Osteocyte (in vitro differentiated cells): ENCODE measurements around the gene FEV. TPM values are rescaled to one million over a fixed set of nuclear protein-coding genes. Genes with fewer than 3 reads are reported as not detected.
"Not testable (repeated sequence)": the region's sequence is repeated elsewhere in the genome, so short reads cannot be mapped to it uniquely, and the experiment has no call there.

Source experiments
- DNase-seq: peaks from one replicate; pipeline ENCODE4 v3.0.0; 2021; ENCODE audit warnings: mixed read lengths; ENCODE audit not compliant: unreplicated experiment; ENCODE audit errors: extremely low spot score
- H3K27ac Mint-ChIP-seq: one replicate; pipeline ENCODE4 v1.8.0; 2021; ENCODE audit warnings: mild to moderate bottlenecking, mixed read lengths; ENCODE audit not compliant: unreplicated experiment
- H3K27me3 Mint-ChIP-seq: one replicate; pipeline ENCODE4 v1.8.0; 2021; ENCODE audit warnings: mixed read lengths; ENCODE audit not compliant: unreplicated experiment
- H3K36me3 Mint-ChIP-seq: one replicate; pipeline ENCODE4 v1.8.0; 2021; ENCODE audit warnings: mixed read lengths; ENCODE audit not compliant: unreplicated experiment
- H3K4me1 Mint-ChIP-seq: one replicate; pipeline ENCODE4 v1.8.0; 2021; ENCODE audit warnings: mixed read lengths; ENCODE audit not compliant: unreplicated experiment
- H3K4me3 Mint-ChIP-seq: one replicate; pipeline ENCODE4 v1.8.0; 2021; ENCODE audit warnings: mild to moderate bottlenecking, moderate library complexity, mixed read lengths; ENCODE audit not compliant: unreplicated experiment
- H3K9me3 Mint-ChIP-seq: one replicate; pipeline ENCODE4 v1.8.0; 2021; ENCODE audit warnings: mixed read lengths; ENCODE audit not compliant: unreplicated experiment
- CTCF ChIP-seq: fragments of 200-600 bp; sonication (generic); IDR thresholded peaks from 2 replicates; pipeline ENCODE4 v1.5.0; 2021; ENCODE audit warnings: antibody characterized with exemption, mild to moderate bottlenecking, moderate library complexity
- microRNA-seq: library from miRNA; unstranded; fragments of <30 nt; microRNA quantifications from one replicate; pipeline ENCODE4 v1.1.0, GENCODE V29; 2020; ENCODE audit not compliant: unreplicated experiment
- total RNA-seq: library from RNA; stranded (reverse); gene quantifications from 2 replicates; pipeline ENCODE4 v1.2.1, GENCODE V29; 2021

Gene FEV
- total RNA-seq, 1 donor from 2014 or later, result not detected

GRCh38 chr2:218953366-218953954 is 31.5 kb downstream of the FEV start:
- TF ChIP-seq CTCF, result no peak
- Mint-ChIP-seq H3K4me3 (no peak overlapping the region), H3K27me3 (peaks cover 66% of the 10 kb centered on the region), H3K36me3 (no peaks in the 10 kb centered on the region), H3K9me3 (no peaks in the 10 kb centered on the region), H3K4me1 (no peaks in the 10 kb centered on the region), H3K27ac (no peak overlapping the region)
- DNase-seq, result peak; percentile 75

GRCh38 chr2:218952160-218952559 is 32.8 kb downstream of the FEV start:
- H3K27ac Mint-ChIP-seq, result no peak overlapping the region
- DNase-seq, result no peak
- no peak for TF ChIP-seq CTCF
- H3K4me3 Mint-ChIP-seq, result no peak overlapping the region
- no peaks in the 10 kb centered on the region for H3K36me3 Mint-ChIP-seq
- H3K27me3 Mint-ChIP-seq, result peaks cover 55% of the 10 kb centered on the region
- no peaks in the 10 kb centered on the region for H3K4me1 Mint-ChIP-seq
- no peaks in the 10 kb centered on the region for H3K9me3 Mint-ChIP-seq

- no peaks in the 10 kb centered on the region for H3K4me1 Mint-ChIP-seq
- peaks cover 55% of the 10 kb centered on the region for H3K27me3 Mint-ChIP-seq
- H3K4me3 Mint-ChIP-seq, result no peak overlapping the region
- no peak for DNase-seq
- no peak overlapping the region for H3K27ac Mint-ChIP-seq
- H3K9me3 Mint-ChIP-seq, result no peaks in the 10 kb centered on the region
- no peaks in the 10 kb centered on the region for H3K36me3 Mint-ChIP-seq
- no peak for TF ChIP-seq CTCF
These were observed 38.4 kb downstream of the FEV start for GRCh38 chr2:218946621-218947020.

GRCh38 chr2:218944759-218945404 is 40.1 kb downstream of the FEV start:
- DNase-seq, result no peak

GRCh38 chr2:218931751-218932150 is 53.2 kb downstream of the FEV start:
- H3K27me3 Mint-ChIP-seq, result peaks cover 56% of the 10 kb centered on the region
- H3K9me3 Mint-ChIP-seq, H3K36me3 Mint-ChIP-seq, H3K4me1 Mint-ChIP-seq, H3K27ac Mint-ChIP-seq, H3K4me3 Mint-ChIP-seq: not testable (repeated sequence)
- peak; percentile 71 for DNase-seq

More at GRCh38 chr2:218944759-218945404, 40.1 kb downstream of the FEV start:
- no peaks in the 10 kb centered on the region for H3K36me3 Mint-ChIP-seq
- peaks cover 52% of the 10 kb centered on the region for H3K27me3 Mint-ChIP-seq
- no peak overlapping the region for H3K4me3 Mint-ChIP-seq
- no peak overlapping the region for H3K27ac Mint-ChIP-seq
- TF ChIP-seq CTCF, result no peak
- H3K9me3 Mint-ChIP-seq, result no peaks in the 10 kb centered on the region
- H3K4me1 Mint-ChIP-seq, result no peaks in the 10 kb centered on the region

Small RNA genes lying within 50 kb of the gene (microRNA-seq; reads per million reads assigned to microRNA genes)
- 13.2 reads per million, percentile 21 among the genes with 10 or more reads in this experiment for gene MIR375

Other genes starting within 250 kb of the FEV start
- gene CYP27A1, start 203.0 kb downstream of the FEV start, total RNA-seq, result 3.2 and 4.1 TPM in 2 replicates
- gene PRKAG3, start 153.4 kb downstream of the FEV start, total RNA-seq, result not detected in 2 replicates
- 0.42 and 0.64 TPM in 2 replicates for gene WNT6, start 125.4 kb downstream of the FEV start, total RNA-seq
- gene WNT10A, start 104.3 kb downstream of the FEV start, total RNA-seq, result not detected in 2 replicates
- not detected in 2 replicates for gene CDK5R2, start 25.5 kb downstream of the FEV start, total RNA-seq
- gene CRYBA2, start 8.2 kb upstream of the FEV start, total RNA-seq, result not detected in 2 replicates
- gene CFAP65, start 56.3 kb upstream of the FEV start, total RNA-seq, result not detected in 2 replicates
- 0.18 TPM in 1 of 2 replicates, not detected in the other for gene IHH, start 75.7 kb upstream of the FEV start, total RNA-seq
- gene NHEJ1, start 175.6 kb upstream of the FEV start, total RNA-seq, result 18.0 and 19.3 TPM in 2 replicates
- 2.8 and 5.2 TPM in 2 replicates for gene SLC23A3, start 184.8 kb upstream of the FEV start, total RNA-seq
- 42.8 and 45.7 TPM in 2 replicates for gene CNPPD1, start 191.7 kb upstream of the FEV start, total RNA-seq
- gene RETREG2, start 193.1 kb upstream of the FEV start, total RNA-seq, result 101 and 110 TPM in 2 replicates
- 30.0 and 31.4 TPM in 2 replicates for gene ZFAND2B, start 221.6 kb upstream of the FEV start, total RNA-seq
- 27.5 and 30.0 TPM in 2 replicates for gene ABCB6, start 233.8 kb upstream of the FEV start, total RNA-seq
- 83.6 and 95.2 TPM in 2 replicates for gene ATG9A, start 244.5 kb upstream of the FEV start, total RNA-seq
- gene ANKZF1, start 244.6 kb upstream of the FEV start, total RNA-seq, result 44.8 and 55.6 TPM in 2 replicates